K562 (cell line): ENCODE data around the gene CLCF1. TPM values are rescaled to one million over a fixed set of nuclear protein-coding genes. Genes with fewer than 3 reads are reported as not detected.

Source experiments
- DEAF1 ChIP-seq: fragments of 450-650 bp; formaldehyde crosslinking; IDR thresholded peaks from 2 replicates; pipeline ENCODE4 v1.4.0; 2020; ENCODE audit warnings: mild to moderate bottlenecking, moderate library complexity
- KDM4B ChIP-seq, 2 experiments: fragments of 450-650 bp in 1 of 2; sonication (generic) in 1 of 2; IDR thresholded peaks; 2 replicates each; pipeline ENCODE4 v1.6.1; 2016 to 2017; ENCODE audit warnings: borderline replicate concordance in 2 of 2, antibody characterized with exemption in 1 of 2, low read depth in 1 of 2, mild to moderate bottlenecking in 1 of 2
- MAZ ChIP-seq, 2 experiments: fragments of 450-650 bp in 1 of 2; sonication (generic) in 1 of 2; formaldehyde crosslinking; IDR thresholded peaks in 1 of 2; conservative IDR thresholded peaks in 1 of 2; 2 replicates each; pipeline versions ENCODE4 v1.4.0 to v1.5.0; 2020; ENCODE audit warnings: mild to moderate bottlenecking in 1 of 2, missing genetic modification reagents in 1 of 2
- NFIC ChIP-seq: fragments of 450-650 bp; IDR thresholded peaks from 2 replicates; pipeline ENCODE4 v1.6.1; 2017; ENCODE audit warnings: mild to moderate bottlenecking, inconsistent platforms
- RNF219 ChIP-seq: fragments of 250-450 bp; sonication (Bioruptor Pico); IDR thresholded peaks from 2 replicates; pipeline ENCODE4 v1.5.0; 2022; ENCODE audit warnings: mild to moderate bottlenecking
- SIX5 ChIP-seq, 2 experiments: IDR thresholded peaks; 2 replicates each; pipeline ENCODE4 v1.6.1; 2011; ENCODE audit warnings: low read length in 2 of 2, borderline replicate concordance in 1 of 2, low read depth in 1 of 2, mild to moderate bottlenecking in 1 of 2, moderate library complexity in 1 of 2; ENCODE audit not compliant: insufficient read depth in 1 of 2
- THRB ChIP-seq: fragments of 450-650 bp; formaldehyde crosslinking; conservative IDR thresholded peaks from 2 replicates; pipeline ENCODE4 v1.4.0; 2022; ENCODE audit warnings: mild to moderate bottlenecking, missing genetic modification characterization
- VEZF1 ChIP-seq: fragments of 200-800 bp; sonication (Bioruptor generic); IDR thresholded peaks from 2 replicates; pipeline ENCODE4 v1.6.1; 2017; ENCODE audit warnings: missing genetic modification characterization, missing compliant biosample characterization
- ZBTB5 ChIP-seq: fragments of 450-650 bp; IDR thresholded peaks from 2 replicates; pipeline ENCODE4 v1.6.1; 2017; ENCODE audit warnings: antibody characterized with exemption
- ZNF134 ChIP-seq: fragments of 250-450 bp; sonication (Bioruptor Pico); conservative IDR thresholded peaks from 2 replicates; pipeline ENCODE4 v1.4.0; 2020
- ZNF445 ChIP-seq: fragments of 250-450 bp; sonication (Bioruptor Pico); IDR thresholded peaks from 2 replicates; pipeline ENCODE4 v1.4.0; 2020; ENCODE audit warnings: low read depth, mild to moderate bottlenecking, moderate library complexity
- ZNF592 ChIP-seq: fragments of 450-650 bp; IDR thresholded peaks from 2 replicates; pipeline ENCODE4 v1.6.1; 2017; ENCODE audit warnings: antibody characterized with exemption, mild to moderate bottlenecking
- polyA plus RNA-seq, 8 experiments: library from polyadenylated mRNA; depleted of rRNA in 4 of 8; stranded (reverse) in 5 of 8; unstranded in 3 of 8; fragments of >200 nt; fragmentation: Nextera tagmentation in 2 of 8; fragmentation: Illumina TruSeq in 1 of 8; extraction: Ambion mirVana in 2 of 8; extraction: Trizol in 1 of 8; gene quantifications; 2 replicates each; pipeline versions ENCODE4 v1.2.1 to v1.2.3, GENCODE V29; 2011 to 2014; ENCODE audit warnings: inconsistent platforms in 1 of 8, missing spikeins in 1 of 8
- total RNA-seq, 7 experiments: library from RNA; depleted of rRNA in 6 of 7; stranded (reverse); fragments of >200 nt in 6 of 7; fragmentation: Illumina TruSeq in 2 of 7; extraction: Trizol in 2 of 7; gene quantifications; 2 replicates each; pipeline versions ENCODE4 v1.2.1 to v1.2.3, GENCODE V29; 2011 to 2021; ENCODE audit warnings: low replicate concordance in 1 of 7

CLCF1 gene
- total and polyA plus RNA-seq, 9 of the 15 experiments (the other 6 are each of a cell fraction or from before 2014, with no cell fraction given), result 0.49 to 5.8 (median 3.0) TPM

- peak; percentile 87 for TF ChIP-seq THRB
- no peak for TF ChIP-seq ZNF134 (CRISPR knock-in tag)
- TF ChIP-seq ZNF445 (CRISPR knock-in tag), result no peak
- peak; percentile 29 to 46; a peak in 1 of 4 replicates for TF ChIP-seq MAZ (CRISPR knock-in tag; conservative IDR thresholded peaks at IDR 0.05 in 1 of 2, IDR thresholded peaks at IDR 0.05 in 1 of 2)
- TF ChIP-seq NFIC, result 0 out of 2 replicates have a peak, but pooled peaks have one; percentile 10
- no peak for TF ChIP-seq SIX5 (IDR thresholded peaks at IDR 0.05; ENCODE audit: borderline replicate concordance in 1 of 2, insufficient read depth in 1 of 2, low read depth in 1 of 2, low read length in 2 of 2)
- TF ChIP-seq ZNF592, result 0 out of 2 replicates have a peak, but pooled peaks have one; percentile 34
- no peak for TF ChIP-seq RNF219 (CRISPR knock-in tag)
- peak in 1 of 2 experiments; percentile 41; a peak in 1 of 4 replicates for TF ChIP-seq KDM4B (IDR thresholded peaks at IDR 0.05; ENCODE audit: borderline replicate concordance in 2 of 2, low read depth in 1 of 2)
- peak; percentile 51; the same call in 1 of the 2 replicates for TF ChIP-seq ZBTB5
- TF ChIP-seq DEAF1 (CRISPR knock-in tag), result no peak
- peak; percentile 78 for TF ChIP-seq VEZF1
These were observed 2.0 kb downstream of the CLCF1 start (continued) for GRCh38 chr11:67371189-67371910.
